PC-9 (cell line): ENCODE results near the gene TMEM30A.

ENCODE experiments used
- CTCF ChIP-seq: fragments of 200-600 bp; sonication (generic); conservative IDR thresholded peaks from 2 replicates; pipeline ENCODE4 v1.6.1; 2017; ENCODE audit warnings: mixed run types, antibody characterized with exemption, mild to moderate bottlenecking, moderate library complexity
- EZH2 ChIP-seq: fragments of 200-600 bp; sonication (generic); IDR thresholded peaks from 2 replicates; pipeline ENCODE4 v1.8.0; 2017; ENCODE audit warnings: antibody characterized with exemption, low read depth

- TF ChIP-seq CTCF (no peak), EZH2 (no peak)
These were observed 64.2 kb downstream of the TMEM30A start for GRCh38 chr6:75220357-75220756.
